GM13976 (cell line): ENCODE results near the gene DAGLB.
"Not testable (repeated sequence)": the region's sequence is repeated elsewhere in the genome, so short reads cannot be mapped to it uniquely, and the experiment has no call there.

Experiments used
- DNase-seq: peaks from one replicate; pipeline ENCODE4 v3.0.0; 2012; ENCODE audit warnings: low spot score
- in situ Hi-C: fragments of 300-500 bp; cut with MboI; formaldehyde crosslinking; loops from one replicate; pipeline ENCODE4 v1.12.0; 2022; ENCODE audit warnings: low sequenced_read_pairs, mixed read lengths, inconsistent platforms; ENCODE audit not compliant: unreplicated experiment
- TF ChIP-seq, protein P1 (sequence below): IDR thresholded peaks from 2 replicates; pipeline ENCODE4 v1.5.1; 2012; ENCODE audit warnings: borderline replicate concordance, mild to moderate bottlenecking; ENCODE audit not compliant: insufficient read depth; ENCODE audit errors: extremely low read depth, missing control alignments, control extremely low read depth

DAGLB gene

GRCh38 chr7:6402041-6402440, 45.7 kb downstream of the DAGLB start:
- TF ChIP-seq, protein P1, sequence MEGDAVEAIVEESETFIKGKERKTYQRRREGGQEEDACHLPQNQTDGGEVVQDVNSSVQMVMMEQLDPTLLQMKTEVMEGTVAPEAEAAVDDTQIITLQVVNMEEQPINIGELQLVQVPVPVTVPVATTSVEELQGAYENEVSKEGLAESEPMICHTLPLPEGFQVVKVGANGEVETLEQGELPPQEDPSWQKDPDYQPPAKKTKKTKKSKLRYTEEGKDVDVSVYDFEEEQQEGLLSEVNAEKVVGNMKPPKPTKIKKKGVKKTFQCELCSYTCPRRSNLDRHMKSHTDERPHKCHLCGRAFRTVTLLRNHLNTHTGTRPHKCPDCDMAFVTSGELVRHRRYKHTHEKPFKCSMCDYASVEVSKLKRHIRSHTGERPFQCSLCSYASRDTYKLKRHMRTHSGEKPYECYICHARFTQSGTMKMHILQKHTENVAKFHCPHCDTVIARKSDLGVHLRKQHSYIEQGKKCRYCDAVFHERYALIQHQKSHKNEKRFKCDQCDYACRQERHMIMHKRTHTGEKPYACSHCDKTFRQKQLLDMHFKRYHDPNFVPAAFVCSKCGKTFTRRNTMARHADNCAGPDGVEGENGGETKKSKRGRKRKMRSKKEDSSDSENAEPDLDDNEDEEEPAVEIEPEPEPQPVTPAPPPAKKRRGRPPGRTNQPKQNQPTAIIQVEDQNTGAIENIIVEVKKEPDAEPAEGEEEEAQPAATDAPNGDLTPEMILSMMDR = no peak
- DNase-seq = no peak
- in situ Hi-C loops = no loop called here

DNA sequence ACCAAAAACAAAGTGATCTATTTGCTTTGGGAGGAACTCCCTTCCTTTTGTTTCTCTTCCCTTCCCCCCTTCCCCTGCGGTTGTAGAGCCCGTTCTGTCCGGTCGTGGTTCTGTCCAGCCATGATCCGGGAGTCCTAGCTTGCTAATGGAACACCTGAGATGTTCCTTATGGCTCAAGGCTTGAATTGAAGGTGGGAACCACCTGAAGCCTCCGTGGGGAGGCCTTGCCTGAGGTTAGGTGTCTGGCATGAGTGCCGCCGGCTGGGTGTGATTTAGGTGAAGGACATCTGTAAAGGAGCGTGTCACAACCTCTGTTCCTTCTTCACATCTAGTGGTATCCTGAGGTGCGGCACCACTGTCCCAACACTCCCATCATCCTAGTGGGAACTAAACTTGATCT, 46.2 kb downstream of the DAGLB start:
- no peak for DNase-seq
- TF ChIP-seq, protein P1 = no peak
- in situ Hi-C loops = no loop called here

- in situ Hi-C loops, DNase-seq: not testable (repeated sequence)
Observed at GRCh38 chr7:6400243-6401105, 47.3 kb downstream of the DAGLB start.

DNA sequence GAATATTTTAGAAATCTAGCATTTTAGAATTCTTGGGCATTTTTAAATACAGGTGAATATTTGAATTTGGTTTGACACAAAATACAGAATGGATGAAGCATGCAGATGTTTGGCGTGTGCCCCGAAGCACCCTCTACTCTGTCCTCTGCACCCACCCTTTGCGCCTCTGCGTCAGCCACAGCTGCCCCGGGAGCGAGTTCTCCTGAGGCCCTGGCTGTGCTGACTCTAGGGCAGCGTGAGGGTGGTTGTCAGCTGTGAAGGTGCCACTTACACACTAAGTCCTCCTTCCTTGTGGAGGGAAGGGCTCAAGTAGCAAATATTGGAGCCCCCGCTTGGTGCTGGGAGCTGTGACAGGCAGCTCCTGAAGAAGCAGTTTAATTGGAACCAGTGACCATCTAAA, 48.4 kb downstream of the DAGLB start:
- TF ChIP-seq, protein P1 = no peak
- in situ Hi-C loops = no loop called here
- DNase-seq = no peak

DNA sequence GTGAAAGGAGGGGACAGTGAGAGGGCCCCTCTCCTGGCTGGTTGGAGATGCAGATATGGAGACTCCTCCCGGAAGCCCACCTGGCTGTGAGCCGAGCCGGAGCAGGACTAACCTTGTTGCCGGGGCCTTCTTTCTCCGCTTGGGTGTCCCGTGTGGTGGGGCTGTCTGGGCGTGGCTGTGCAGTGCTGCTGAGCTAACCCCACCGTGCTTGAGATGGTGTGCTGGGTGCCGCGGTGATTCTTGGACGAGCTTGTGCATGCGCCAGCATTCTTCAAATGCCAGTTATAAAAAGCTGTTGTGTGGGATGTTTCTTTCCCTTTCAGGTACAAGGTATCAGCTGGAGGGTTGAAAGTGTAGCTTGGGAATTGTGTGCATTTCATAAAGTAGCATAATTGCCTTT, 48.8 kb downstream of the DAGLB start:
- DNase-seq = no peak
- TF ChIP-seq, protein P1 = no peak
- in situ Hi-C loops = no loop called here

DNA sequence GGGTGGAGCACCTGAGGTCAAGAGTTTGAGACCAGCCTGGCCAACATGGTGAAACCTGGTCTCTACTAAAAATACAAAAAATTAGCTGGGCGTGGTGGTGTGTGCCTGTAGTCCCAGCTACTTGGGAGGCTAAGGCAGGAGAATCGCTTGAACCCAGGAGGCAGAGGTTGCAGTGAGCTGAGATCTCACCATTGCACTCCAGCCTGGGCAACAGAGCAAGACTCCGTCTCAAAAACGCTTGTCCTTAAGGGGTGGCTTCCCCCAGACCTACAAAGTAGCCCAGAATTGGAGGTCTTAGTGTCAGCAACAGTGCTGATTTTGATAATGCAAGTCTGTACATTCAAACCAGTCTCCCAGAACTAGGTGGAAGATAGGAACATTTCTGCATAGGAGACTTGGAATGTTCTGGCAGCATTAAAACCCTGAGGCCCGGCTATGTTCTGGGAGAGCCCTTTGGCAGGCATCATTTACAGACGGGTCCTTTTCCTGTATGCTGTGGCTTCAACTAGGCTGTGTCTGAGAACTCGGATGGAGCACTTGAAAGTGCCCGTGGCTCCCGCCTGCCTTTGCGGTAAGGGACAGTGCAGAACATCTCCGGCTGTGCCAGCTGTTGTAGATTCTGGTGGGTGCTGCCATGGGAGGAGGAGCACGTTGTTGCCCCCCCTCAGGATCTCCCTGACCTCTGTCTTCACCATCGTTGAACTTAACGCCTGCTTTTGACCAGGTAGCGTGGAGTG, 49.8 kb downstream of the DAGLB start:
- in situ Hi-C loops, DNase-seq: not testable (repeated sequence)

GRCh38 chr7:6395898-6396595, 51.7 kb downstream of the DAGLB start:
- TF ChIP-seq, protein P1 = no peak
- no peak for DNase-seq
- in situ Hi-C loops = no loop called here
